ENCODE results near the gene GGT6. TPM values are rescaled to one million over a fixed set of nuclear protein-coding genes. Genes with fewer than 3 reads are reported as not detected.

The GGT6 gene
- total RNA-seq, 1 experiment from 2014 or later, result not detected

DNA sequence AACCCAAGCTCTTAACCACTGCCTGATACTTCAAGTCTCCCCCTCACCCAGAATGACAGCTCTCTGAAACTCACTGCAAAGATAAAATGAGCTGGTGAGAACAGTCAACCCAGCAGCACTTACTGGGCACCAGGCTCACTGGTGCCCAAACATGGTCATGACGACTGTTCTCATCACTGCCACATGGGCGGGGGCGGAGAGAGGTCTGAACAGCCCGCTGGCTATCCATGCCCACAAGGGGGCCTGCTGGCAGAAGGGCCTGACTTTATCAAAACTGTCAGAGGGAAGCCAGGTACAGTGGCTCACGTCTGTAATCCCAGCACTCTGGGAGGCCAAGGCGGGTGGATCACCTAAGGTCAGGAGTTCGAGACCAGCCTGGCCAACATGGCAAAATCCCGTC, 9.2 kb downstream of the GGT6 start:
- ChIA-PET CTCF (no interaction called here), POLR2A (ENCODE audit: unreplicated experiment) (no interaction called here)
- Histone ChIP-seq H3K4me1 (ENCODE audit: insufficient read depth, low read length) (peaks cover 9% of the 10 kb centered on the region; the same call in 1 of the 2 replicates), H3K36me3 (ENCODE audit: low read depth, low read length) (peaks cover 45% of the 10 kb centered on the region; the same call in 1 of the 2 replicates), H3K9me3 (ENCODE audit: low read length) (no peaks in the 10 kb centered on the region), H3K79me2 (ENCODE audit: low read length) (peaks cover 45% of the 10 kb centered on the region), H3K4me2 (ENCODE audit: low read length) (no peak overlapping the region), H3K4me3 (ENCODE audit: low read length) (no peak overlapping the region), H2AFZ (ENCODE audit: low read length) (no peak overlapping the region), H3K27me3 (ENCODE audit: low read length) (no peaks in the 10 kb centered on the region), H4K20me1 (ENCODE audit: low read length) (no peaks in the 10 kb centered on the region), H3F3A (ENCODE audit: low read length, unreplicated experiment) (no peaks in the 10 kb centered on the region), H3K9me2 (replicated peaks; ENCODE audit: low read length) (no peaks in the 10 kb centered on the region), H3K9ac (ENCODE audit: low read length) (no peak overlapping the region), H3K27ac (ENCODE audit: low read length) (no peak overlapping the region)
- TF ChIP-seq EZH2phosphoT487 (IDR thresholded peaks at IDR 0.05; ENCODE audit: borderline replicate concordance, low read length), result no peak
- TF ChIP-seq, protein P1, sequence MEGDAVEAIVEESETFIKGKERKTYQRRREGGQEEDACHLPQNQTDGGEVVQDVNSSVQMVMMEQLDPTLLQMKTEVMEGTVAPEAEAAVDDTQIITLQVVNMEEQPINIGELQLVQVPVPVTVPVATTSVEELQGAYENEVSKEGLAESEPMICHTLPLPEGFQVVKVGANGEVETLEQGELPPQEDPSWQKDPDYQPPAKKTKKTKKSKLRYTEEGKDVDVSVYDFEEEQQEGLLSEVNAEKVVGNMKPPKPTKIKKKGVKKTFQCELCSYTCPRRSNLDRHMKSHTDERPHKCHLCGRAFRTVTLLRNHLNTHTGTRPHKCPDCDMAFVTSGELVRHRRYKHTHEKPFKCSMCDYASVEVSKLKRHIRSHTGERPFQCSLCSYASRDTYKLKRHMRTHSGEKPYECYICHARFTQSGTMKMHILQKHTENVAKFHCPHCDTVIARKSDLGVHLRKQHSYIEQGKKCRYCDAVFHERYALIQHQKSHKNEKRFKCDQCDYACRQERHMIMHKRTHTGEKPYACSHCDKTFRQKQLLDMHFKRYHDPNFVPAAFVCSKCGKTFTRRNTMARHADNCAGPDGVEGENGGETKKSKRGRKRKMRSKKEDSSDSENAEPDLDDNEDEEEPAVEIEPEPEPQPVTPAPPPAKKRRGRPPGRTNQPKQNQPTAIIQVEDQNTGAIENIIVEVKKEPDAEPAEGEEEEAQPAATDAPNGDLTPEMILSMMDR (conservative IDR thresholded peaks at IDR 0.05; ENCODE audit: low read depth, low read length), result peak; percentile 32
- DNase-seq (peak; percentile 30), ATAC-seq (no peak; the same call in 1 of the 2 replicates)
- BruUV-seq (replicated peaks), result no TSS peak
- intact Hi-C loops (cut with micrococcal nuclease), result no loop called here

DNA sequence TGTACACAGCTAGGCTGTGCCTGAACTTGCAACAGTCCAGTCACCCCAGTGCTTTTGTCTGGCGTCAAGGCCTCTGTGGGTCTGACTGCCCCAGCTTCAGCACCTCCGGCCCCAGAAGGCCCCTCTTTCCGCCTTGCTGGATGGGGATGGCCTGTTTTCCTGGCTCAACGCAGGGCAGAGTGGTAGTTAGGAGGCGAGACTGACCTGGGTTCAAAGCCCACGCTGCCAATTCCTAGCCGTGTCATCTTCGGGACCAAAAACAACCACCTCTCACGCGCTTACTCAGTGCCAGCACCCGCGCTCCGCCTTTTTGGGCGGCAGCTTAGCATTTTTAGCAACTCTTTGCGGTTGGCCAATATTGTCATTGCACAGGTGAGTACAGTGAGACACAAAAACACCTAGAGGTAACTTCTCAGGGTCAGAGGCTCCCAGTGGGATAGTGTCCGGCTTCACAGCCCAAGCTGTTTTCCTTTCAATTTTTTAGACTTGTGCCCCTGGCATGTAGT, 9.8 kb downstream of the GGT6 start:
- no peak overlapping the region for H3K9ac ChIP-seq (ENCODE audit: low read length)
- H3K36me3 ChIP-seq (ENCODE audit: low read depth, low read length), result peaks cover 45% of the 10 kb centered on the region; the same call in 1 of the 2 replicates
- no peak overlapping the region for H2AFZ ChIP-seq (ENCODE audit: low read length)
- DNase-seq, result no peak
- peaks cover 45% of the 10 kb centered on the region for H3K79me2 ChIP-seq (ENCODE audit: low read length)
- peaks cover 9% of the 10 kb centered on the region; the same call in 1 of the 2 replicates for H3K4me1 ChIP-seq (ENCODE audit: insufficient read depth, low read length)
- H3K27ac ChIP-seq (ENCODE audit: low read length), result no peak overlapping the region
- BruUV-seq (replicated peaks), result no TSS peak
- intact Hi-C loops (cut with micrococcal nuclease), result no loop called here
- H3F3A ChIP-seq (ENCODE audit: low read length, unreplicated experiment), result no peaks in the 10 kb centered on the region
- no peaks in the 10 kb centered on the region for H3K9me3 ChIP-seq (ENCODE audit: low read length)
- H3K4me3 ChIP-seq (ENCODE audit: low read length), result no peak overlapping the region
- ATAC-seq, result no peak
- H3K9me2 ChIP-seq (replicated peaks; ENCODE audit: low read length), result no peaks in the 10 kb centered on the region
- no peaks in the 10 kb centered on the region for H4K20me1 ChIP-seq (ENCODE audit: low read length)
- no peak overlapping the region for H3K4me2 ChIP-seq (ENCODE audit: low read length)
- CTCF ChIA-PET, result no interaction called here
- H3K27me3 ChIP-seq (ENCODE audit: low read length), result no peaks in the 10 kb centered on the region
- TF ChIP-seq EZH2phosphoT487 (IDR thresholded peaks at IDR 0.05; ENCODE audit: borderline replicate concordance, low read length) (no peak), EZH2 (IDR thresholded peaks at IDR 0.05; ENCODE audit: low read length, unreplicated experiment) (no peak)
- TF ChIP-seq, protein P1 (conservative IDR thresholded peaks at IDR 0.05; ENCODE audit: low read depth, low read length), result no peak
- POLR2A ChIA-PET (ENCODE audit: unreplicated experiment), result no interaction called here

GRCh38 chr17:4549781-4550533, 10.4 kb downstream of the GGT6 start:
- peaks cover 45% of the 10 kb centered on the region; the same call in 1 of the 2 replicates for H3K36me3 ChIP-seq (ENCODE audit: low read depth, low read length)
- TF ChIP-seq EZH2phosphoT487 (IDR thresholded peaks at IDR 0.05; ENCODE audit: borderline replicate concordance, low read length), result no peak
- TF ChIP-seq EZH2 (IDR thresholded peaks at IDR 0.05; ENCODE audit: low read length, unreplicated experiment), result no peak
- TF ChIP-seq, protein P1 (conservative IDR thresholded peaks at IDR 0.05; ENCODE audit: low read depth, low read length), result no peak
- H3K79me2 ChIP-seq (ENCODE audit: low read length), result peaks cover 43% of the 10 kb centered on the region
- no peak overlapping the region for H2AFZ ChIP-seq (ENCODE audit: low read length)
- ATAC-seq (no peak), DNase-seq (no peak)
- H3K4me3 ChIP-seq (ENCODE audit: low read length), result no peak overlapping the region
- no peak overlapping the region for H3K27ac ChIP-seq (ENCODE audit: low read length)
- no peaks in the 10 kb centered on the region for H3K9me2 ChIP-seq (replicated peaks; ENCODE audit: low read length)
- no peak overlapping the region for H3K4me2 ChIP-seq (ENCODE audit: low read length)
- ChIA-PET POLR2A (ENCODE audit: unreplicated experiment) (no interaction called here), CTCF (no interaction called here)
- no peaks in the 10 kb centered on the region for H3F3A ChIP-seq (ENCODE audit: low read length, unreplicated experiment)
- no peak overlapping the region for H3K9ac ChIP-seq (ENCODE audit: low read length)
- peaks cover 9% of the 10 kb centered on the region; the same call in 1 of the 2 replicates for H3K4me1 ChIP-seq (ENCODE audit: insufficient read depth, low read length)
- intact Hi-C loops (cut with micrococcal nuclease), result no loop called here
- BruUV-seq (replicated peaks), result no TSS peak
- H3K9me3 ChIP-seq (ENCODE audit: low read length), result no peaks in the 10 kb centered on the region
- no peaks in the 10 kb centered on the region for H4K20me1 ChIP-seq (ENCODE audit: low read length)
- no peaks in the 10 kb centered on the region for H3K27me3 ChIP-seq (ENCODE audit: low read length)

All from PC-3 (cell line).